Measurements from ENCODE around the gene HCST. TPM values are rescaled to one million over a fixed set of nuclear protein-coding genes. Genes with fewer than 3 reads are reported as not detected.

HCST gene
- total RNA-seq, 2 donors from 2014 or later, result 2.4 to 4.8 TPM

- H3K4me1 ChIP-seq, result no peaks in the 10 kb centered on the region
- intact Hi-C loops (cut with DNase I), result no loop called here
- H3K9ac ChIP-seq (ENCODE audit: low read depth in 2 of 2, low read length in 2 of 2), result no peak overlapping the region
- no peaks in the 10 kb centered on the region for H3K9me3 ChIP-seq
- DNase-seq, result no peak
- H3K27me3 ChIP-seq, result peaks cover 30% of the 10 kb centered on the region
- no peaks in the 10 kb centered on the region for H3K36me3 ChIP-seq
- TF ChIP-seq, protein P1, sequence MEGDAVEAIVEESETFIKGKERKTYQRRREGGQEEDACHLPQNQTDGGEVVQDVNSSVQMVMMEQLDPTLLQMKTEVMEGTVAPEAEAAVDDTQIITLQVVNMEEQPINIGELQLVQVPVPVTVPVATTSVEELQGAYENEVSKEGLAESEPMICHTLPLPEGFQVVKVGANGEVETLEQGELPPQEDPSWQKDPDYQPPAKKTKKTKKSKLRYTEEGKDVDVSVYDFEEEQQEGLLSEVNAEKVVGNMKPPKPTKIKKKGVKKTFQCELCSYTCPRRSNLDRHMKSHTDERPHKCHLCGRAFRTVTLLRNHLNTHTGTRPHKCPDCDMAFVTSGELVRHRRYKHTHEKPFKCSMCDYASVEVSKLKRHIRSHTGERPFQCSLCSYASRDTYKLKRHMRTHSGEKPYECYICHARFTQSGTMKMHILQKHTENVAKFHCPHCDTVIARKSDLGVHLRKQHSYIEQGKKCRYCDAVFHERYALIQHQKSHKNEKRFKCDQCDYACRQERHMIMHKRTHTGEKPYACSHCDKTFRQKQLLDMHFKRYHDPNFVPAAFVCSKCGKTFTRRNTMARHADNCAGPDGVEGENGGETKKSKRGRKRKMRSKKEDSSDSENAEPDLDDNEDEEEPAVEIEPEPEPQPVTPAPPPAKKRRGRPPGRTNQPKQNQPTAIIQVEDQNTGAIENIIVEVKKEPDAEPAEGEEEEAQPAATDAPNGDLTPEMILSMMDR (IDR thresholded peaks at IDR 0.05), result no peak
- no peak overlapping the region for H3K4me3 ChIP-seq
- H3K27ac ChIP-seq, result no peak overlapping the region
Observed at GRCh38 chr19:35860436-35860817, 41.9 kb upstream of the HCST start.

DNA sequence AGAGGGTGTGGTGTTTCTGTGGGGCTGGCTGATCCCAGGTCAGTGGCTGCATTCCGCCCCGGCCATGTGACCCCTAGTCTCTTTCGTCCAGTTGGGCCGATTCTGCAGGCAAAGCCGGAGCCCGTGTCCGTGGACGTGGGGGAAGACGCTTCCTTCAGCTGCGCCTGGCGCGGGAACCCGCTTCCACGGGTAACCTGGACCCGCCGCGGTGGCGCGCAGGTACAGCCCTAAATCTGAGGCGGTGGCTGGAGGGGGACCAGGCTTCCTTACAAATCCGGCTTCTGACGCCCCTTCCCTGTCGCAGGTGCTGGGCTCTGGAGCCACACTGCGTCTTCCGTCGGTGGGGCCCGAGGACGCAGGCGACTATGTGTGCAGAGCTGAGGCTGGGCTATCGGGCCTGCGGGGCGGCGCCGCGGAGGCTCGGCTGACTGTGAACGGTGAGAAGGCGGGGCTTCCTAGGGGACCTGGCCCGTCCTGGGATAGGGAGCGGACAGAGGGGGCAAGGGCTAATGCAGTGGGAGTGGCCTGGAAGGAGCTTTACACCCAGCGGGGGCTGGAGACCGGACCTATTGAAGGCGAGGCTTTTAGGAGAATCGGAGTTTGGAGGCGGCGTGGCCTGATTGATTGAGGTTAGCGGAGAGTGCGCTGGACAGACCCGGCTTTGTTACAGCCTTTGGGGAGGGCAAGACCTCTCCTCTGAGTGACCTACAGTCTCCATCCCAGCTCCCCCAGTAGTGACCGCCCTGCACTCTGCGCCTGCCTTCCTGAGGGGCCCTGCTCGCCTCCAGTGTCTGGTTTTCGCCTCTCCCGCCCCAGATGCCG is 41.3 kb upstream of the HCST start:
- no peaks in the 10 kb centered on the region for H3K36me3 ChIP-seq
- DNase-seq, result no peak
- no peak overlapping the region for H3K27ac ChIP-seq
- TF ChIP-seq, protein P1 (IDR thresholded peaks at IDR 0.05), result no peak
- H3K4me1 ChIP-seq, result no peaks in the 10 kb centered on the region
- H3K27me3 ChIP-seq, result peaks cover 26% of the 10 kb centered on the region
- no peak overlapping the region for H3K4me3 ChIP-seq
- H3K9ac ChIP-seq (ENCODE audit: low read depth in 2 of 2, low read length in 2 of 2), result no peak overlapping the region
- intact Hi-C loops (cut with DNase I), result no loop called here
- H3K9me3 ChIP-seq, result no peaks in the 10 kb centered on the region

DNA sequence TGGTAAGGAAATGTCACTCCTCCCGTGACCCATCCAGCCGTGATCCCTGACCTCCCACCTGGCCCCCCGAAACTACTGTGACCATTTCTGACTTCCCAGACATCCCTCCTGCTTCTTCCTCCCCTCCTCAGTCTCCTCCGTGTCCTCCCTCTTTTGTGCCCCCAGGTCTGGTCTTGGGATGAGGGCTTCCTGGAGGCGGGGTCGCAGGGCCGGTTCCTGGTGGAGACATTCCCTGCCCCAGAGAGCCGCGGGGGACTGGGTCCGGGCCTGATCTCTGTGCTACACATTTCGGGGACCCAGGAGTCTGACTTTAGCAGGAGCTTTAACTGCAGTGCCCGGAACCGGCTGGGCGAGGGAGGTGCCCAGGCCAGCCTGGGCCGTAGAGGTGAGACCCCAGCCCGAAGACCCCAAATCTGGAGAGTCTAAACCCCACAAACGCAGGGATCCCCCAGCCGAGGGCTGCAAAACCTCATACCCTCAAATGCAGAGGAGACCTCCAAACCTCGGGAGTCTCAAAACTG is 40.6 kb upstream of the HCST start:
- H3K9me3 ChIP-seq, result no peaks in the 10 kb centered on the region
- H3K9ac ChIP-seq (ENCODE audit: low read depth in 2 of 2, low read length in 2 of 2), result no peak overlapping the region
- H3K36me3 ChIP-seq, result no peaks in the 10 kb centered on the region
- TF ChIP-seq, protein P1 (IDR thresholded peaks at IDR 0.05), result no peak
- no peak for DNase-seq
- no peak overlapping the region for H3K27ac ChIP-seq
- no peak overlapping the region for H3K4me3 ChIP-seq
- peaks cover 19% of the 10 kb centered on the region for H3K27me3 ChIP-seq
- intact Hi-C loops (cut with DNase I), result no loop called here
- H3K4me1 ChIP-seq, result no peaks in the 10 kb centered on the region

DNA sequence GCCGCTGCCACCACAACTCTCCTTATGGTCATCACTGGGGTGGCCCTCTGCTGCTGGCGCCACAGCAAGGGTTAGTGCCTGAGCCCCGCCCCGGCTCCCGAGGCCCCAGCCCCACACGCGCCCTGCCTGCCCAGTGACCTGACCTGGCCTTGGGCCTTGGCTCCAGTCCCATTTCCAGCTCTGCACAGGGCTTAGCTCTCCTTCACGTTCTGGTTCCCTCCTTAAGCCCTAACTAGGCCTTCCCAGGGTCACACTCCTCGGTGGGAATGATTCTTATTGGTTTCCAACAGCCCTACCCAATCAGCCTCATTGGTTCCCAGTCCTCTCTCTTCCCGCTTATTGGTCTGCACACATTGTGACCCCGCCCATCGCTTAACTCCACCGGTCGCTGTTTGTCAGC is 39.8 kb upstream of the HCST start:
- Histone ChIP-seq H3K36me3 (no peaks in the 10 kb centered on the region), H3K9me3 (no peaks in the 10 kb centered on the region), H3K9ac (ENCODE audit: low read depth in 2 of 2, low read length in 2 of 2) (no peak overlapping the region), H3K27me3 (peaks cover 14% of the 10 kb centered on the region), H3K4me3 (no peak overlapping the region), H3K27ac (no peak overlapping the region), H3K4me1 (no peaks in the 10 kb centered on the region)
- intact Hi-C loops (cut with DNase I), result no loop called here
- no peak for DNase-seq
- TF ChIP-seq, protein P1 (IDR thresholded peaks at IDR 0.05), result no peak

DNA sequence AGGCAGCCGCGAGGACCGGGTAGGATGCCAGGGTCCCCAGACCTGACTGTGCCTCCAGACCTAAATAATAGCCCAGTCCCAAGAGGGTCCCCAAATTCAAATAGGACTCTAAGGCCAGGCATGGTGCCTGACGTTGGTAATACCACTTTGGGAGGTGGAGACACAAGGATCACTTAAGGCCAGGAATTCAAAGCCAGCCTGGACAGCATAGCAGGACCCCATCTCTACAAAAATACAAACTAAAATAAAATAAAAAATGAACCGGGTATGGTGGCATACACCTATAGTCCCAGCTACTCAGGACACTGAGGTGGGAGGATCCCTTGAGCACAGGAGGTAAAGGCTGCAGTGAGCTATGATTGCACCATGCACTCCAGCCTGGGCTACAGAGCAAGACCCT is 39.3 kb upstream of the HCST start:
- no peak overlapping the region for H3K27ac ChIP-seq
- no peaks in the 10 kb centered on the region for H3K36me3 ChIP-seq
- H3K4me1 ChIP-seq, result no peaks in the 10 kb centered on the region
- intact Hi-C loops (cut with DNase I), result no loop called here
- DNase-seq, result no peak
- peaks cover 14% of the 10 kb centered on the region for H3K27me3 ChIP-seq
- TF ChIP-seq, protein P1 (IDR thresholded peaks at IDR 0.05), result no peak
- no peak overlapping the region for H3K4me3 ChIP-seq
- H3K9me3 ChIP-seq, result no peaks in the 10 kb centered on the region
- no peak overlapping the region for H3K9ac ChIP-seq (ENCODE audit: low read depth in 2 of 2, low read length in 2 of 2)
